Small intestine (tissue), 7 donors: ENCODE measurements around the gene CIBAR2. TPM values are rescaled to one million over a fixed set of nuclear protein-coding genes. Genes with fewer than 3 reads are reported as not detected.

Experiments
- DNase-seq, 2 donors: peaks; one replicate each; pipeline versions ENCODE4 v3.0.0 to v3.0.0-alpha.2; 2013
- FAIRE-seq: peaks from 2 replicates; lab custom pipeline; 2012; peaks lifted over from hg19 to GRCh38; lab: Jason Lieb, UNC
- H3K27ac ChIP-seq, 3 donors: one replicate each; pipeline ENCODE4 v1.5.1; 2013; ENCODE audit warnings: low read length in 2 of 3, mild to moderate bottlenecking in 2 of 3, control low read depth in 1 of 3, inconsistent platforms in 1 of 3, low read depth in 1 of 3, moderate library complexity in 1 of 3
- H3K27me3 ChIP-seq, 3 donors: one replicate each; pipeline ENCODE4 v1.6.1; 2013; ENCODE audit warnings: low read length in 3 of 3, inconsistent platforms in 1 of 3; ENCODE audit not compliant: control insufficient read depth in 3 of 3, insufficient read depth in 3 of 3
- H3K36me3 ChIP-seq, 3 donors: one replicate each; pipeline ENCODE4 v1.6.1; 2013; ENCODE audit warnings: low read length in 3 of 3, inconsistent platforms in 1 of 3, low read depth in 1 of 3, mild to moderate bottlenecking in 1 of 3, moderate library complexity in 1 of 3; ENCODE audit not compliant: control insufficient read depth in 3 of 3, insufficient read depth in 2 of 3
- H3K4me1 ChIP-seq, 3 donors: one replicate each; pipeline ENCODE4 v1.6.1; 2013; ENCODE audit warnings: low read length in 2 of 3, inconsistent platforms in 1 of 3, low read depth in 1 of 3, mild to moderate bottlenecking in 1 of 3, moderate library complexity in 1 of 3; ENCODE audit not compliant: control insufficient read depth in 3 of 3, insufficient read depth in 2 of 3
- H3K4me3 ChIP-seq, 3 donors: one replicate each; pipeline ENCODE4 v1.5.1; 2013; ENCODE audit warnings: low read length in 3 of 3, control low read depth in 1 of 3, inconsistent platforms in 1 of 3, low read depth in 1 of 3, mild to moderate bottlenecking in 1 of 3, moderate library complexity in 1 of 3
- H3K9me3 ChIP-seq, 2 donors: one replicate each; pipeline ENCODE4 v1.6.1; 2013; ENCODE audit warnings: low read depth in 1 of 2, low read length in 1 of 2; ENCODE audit not compliant: control insufficient read depth in 2 of 2, insufficient read depth in 1 of 2
- WGBS, 3 donors: extraction: QIAGEN DNeasy Blood & Tissue Kit; methylation state at CpG; one replicate each; pipeline ENCODE4 v1.1.7; 2013; 5-methylcytosine and 5-hydroxymethylcytosine counted together
- polyA plus RNA-seq, 4 donors: library from polyadenylated mRNA; stranded (reverse) in 3 of 4; unstranded in 1 of 4; fragments of 200-250 nt in 3 of 4; fragments of 120-200 nt in 1 of 4; gene quantifications; one replicate each; pipeline versions ENCODE4 v1.2.1 to v1.2.3, GENCODE V29; 2013
- donor health status: healthy with polysubstance abuse.
- donor health status: control.
- donor health status: control.
- donor health status: Bipolar disorder and iron deficiency.
- donor health status: healthy.

CIBAR2 gene
- polyA plus RNA-seq, 4 donors, result 0.04 to 3.0 (median 0.19) TPM; not detected in 1

DNA sequence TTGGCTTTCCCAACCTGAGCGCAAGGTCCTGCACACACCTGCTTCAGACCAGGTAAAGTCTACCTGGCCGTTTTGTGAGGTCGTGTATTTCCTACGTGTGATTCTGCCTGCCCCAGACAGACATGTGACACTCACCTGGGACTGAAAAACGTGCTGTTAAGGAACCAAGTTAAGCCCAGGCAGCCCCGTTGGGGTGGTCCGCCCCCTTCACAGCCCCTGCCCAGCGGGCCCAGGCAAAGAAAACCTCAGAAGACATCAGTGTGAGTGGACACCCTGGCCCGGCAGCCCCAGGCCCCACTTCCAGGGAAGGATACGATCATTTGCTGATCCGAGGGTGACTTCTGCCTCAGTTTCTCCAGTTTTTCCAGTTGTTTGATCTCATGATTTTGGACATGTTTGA, 4.7 kb downstream of the CIBAR2 start:
- H3K9me3 ChIP-seq, result no peaks in the 10 kb centered on the region
- WGBS, 3 donors, result 72 to 80% (median 79%) methylated on average over 11 of the region's 11 CpGs

DNA sequence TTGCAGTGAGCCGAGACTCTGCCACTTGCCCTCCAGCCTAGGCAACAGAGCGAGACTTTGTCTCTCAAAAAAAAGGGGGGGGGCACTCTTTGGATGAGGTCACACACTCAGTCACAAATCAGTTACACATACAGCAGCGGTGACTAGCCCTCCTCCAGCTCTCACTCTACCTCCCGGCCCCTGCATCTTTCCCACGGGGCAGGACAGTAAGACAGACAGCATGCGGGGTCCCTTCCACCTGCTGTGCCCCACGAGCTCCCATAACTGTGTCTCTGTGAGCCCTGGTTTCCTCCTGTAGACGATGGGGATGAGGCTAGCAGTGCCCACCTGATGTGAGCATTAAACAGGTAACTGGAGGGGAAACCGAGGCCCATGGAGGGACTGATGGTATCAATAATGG, 5.2 kb downstream of the CIBAR2 start:
- H3K4me3 ChIP-seq, result no peak overlapping the region
- H3K27ac ChIP-seq, result no peak overlapping the region
- peaks cover 0 to 3% (median 0%) of the 10 kb centered on the region in 3 donors for H3K27me3 ChIP-seq
- H3K4me1 ChIP-seq, result no peaks in the 10 kb centered on the region
- no peaks in the 10 kb centered on the region for H3K9me3 ChIP-seq
- 80 to 87% (median 84%) methylated on average over 9 of the region's 9 CpGs for WGBS, 3 donors
- FAIRE-seq, result no peak
- DNase-seq, result no peak
- H3K36me3 ChIP-seq, result no peaks in the 10 kb centered on the region

More for the DNA sequence above, 4.7 kb downstream of the CIBAR2 start:
- Histone ChIP-seq H3K4me3 (no peak overlapping the region), H3K36me3 (no peaks in the 10 kb centered on the region), H3K4me1 (no peaks in the 10 kb centered on the region), H3K27ac (no peak overlapping the region), H3K27me3 (peaks cover 0 to 3% (median 0%) of the 10 kb centered on the region in 3 donors)
- DNase-seq (no peak), FAIRE-seq (no peak)

DNA sequence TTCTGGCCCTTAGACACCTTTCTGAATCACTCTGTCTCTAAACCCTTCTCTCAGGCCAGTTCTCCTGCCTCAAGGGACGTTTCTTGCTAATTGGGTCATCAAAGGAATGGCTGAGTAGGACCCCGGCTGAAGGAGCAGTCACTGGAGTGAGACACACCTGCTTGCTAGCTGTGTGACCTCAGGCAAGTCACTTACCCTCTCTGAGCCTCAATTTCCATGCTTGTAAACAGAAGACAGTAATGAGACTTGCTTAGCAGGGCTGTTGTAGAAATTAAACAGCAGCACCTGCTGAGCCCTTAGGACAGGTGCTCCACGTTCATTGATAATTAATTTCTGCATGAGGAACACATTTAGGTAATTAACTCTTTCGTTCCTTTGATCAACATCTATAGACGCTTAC, 6.8 kb downstream of the CIBAR2 start:
- no peak for DNase-seq
- WGBS, 3 donors, result 47 to 72% (median 56%) methylated on average over 5 of the region's 5 CpGs
- Histone ChIP-seq H3K36me3 (no peaks in the 10 kb centered on the region), H3K9me3 (no peaks in the 10 kb centered on the region), H3K4me1 (no peaks in the 10 kb centered on the region), H3K27ac (no peak overlapping the region), H3K27me3 (peaks cover 0 to 3% (median 0%) of the 10 kb centered on the region in 3 donors), H3K4me3 (no peak overlapping the region)
- no peak for FAIRE-seq

DNA sequence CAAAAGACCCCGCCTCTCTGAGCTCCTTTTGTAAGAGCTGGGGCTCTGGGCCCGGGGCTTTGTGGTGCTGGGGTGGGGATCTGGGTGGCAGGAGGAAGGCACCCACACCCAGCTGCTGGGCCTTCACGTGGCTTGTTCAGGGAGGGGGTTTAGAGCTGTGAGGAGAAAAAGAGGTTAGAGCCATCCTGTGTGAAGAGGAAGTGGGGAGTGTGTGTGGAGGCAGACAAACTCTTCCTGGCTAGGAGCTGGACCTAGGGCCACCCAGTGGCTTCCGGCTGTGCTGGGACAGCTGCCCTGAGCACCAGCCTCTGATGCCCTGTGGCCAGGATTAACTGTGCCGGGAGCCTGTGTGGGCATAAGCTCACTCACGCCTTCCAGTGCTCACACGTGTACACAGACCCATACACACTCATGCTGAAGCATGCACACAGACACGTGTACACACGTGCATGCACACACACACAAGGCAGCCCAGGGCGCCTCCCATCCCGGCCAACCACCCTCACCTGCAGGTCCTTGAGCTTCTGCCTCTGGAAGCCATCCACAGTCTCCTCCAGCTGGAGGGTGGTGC, 7.4 kb downstream of the CIBAR2 start:
- no peaks in the 10 kb centered on the region for H3K9me3 ChIP-seq
- peak in 1 of 2 donors; percentile 53 for DNase-seq
- H3K27ac ChIP-seq, result no peak overlapping the region
- no peaks in the 10 kb centered on the region for H3K4me1 ChIP-seq
- 41 to 64% (median 46%) methylated on average over 11 of the region's 11 CpGs for WGBS, 3 donors
- H3K27me3 ChIP-seq, result peaks cover 0 to 3% (median 0%) of the 10 kb centered on the region in 3 donors
- H3K36me3 ChIP-seq, result no peaks in the 10 kb centered on the region
- FAIRE-seq, result no peak
- no peak overlapping the region for H3K4me3 ChIP-seq

DNA sequence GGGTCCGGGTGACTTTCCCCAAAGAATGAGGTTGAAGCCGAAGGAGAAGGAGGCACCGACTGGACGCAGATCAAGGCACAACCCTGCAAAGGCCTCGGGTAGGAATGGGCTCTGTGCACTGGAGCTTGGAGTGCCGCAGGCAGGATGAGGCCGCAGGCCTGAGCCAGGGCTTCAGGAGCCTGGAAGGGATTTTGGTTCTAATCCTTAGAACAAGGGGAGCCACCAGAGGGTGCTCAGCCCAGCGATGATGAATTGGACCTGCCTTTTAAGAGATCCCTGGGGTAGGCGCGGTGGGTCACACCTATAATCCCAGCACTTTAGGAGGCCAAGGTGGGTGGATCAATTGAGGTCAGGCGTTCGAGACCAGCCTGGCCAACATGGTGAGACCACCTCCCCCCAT, 8.1 kb downstream of the CIBAR2 start:
- FAIRE-seq, result no peak
- Histone ChIP-seq H3K36me3 (no peaks in the 10 kb centered on the region), H3K9me3 (no peaks in the 10 kb centered on the region), H3K27ac (no peak overlapping the region), H3K27me3 (peaks cover 0 to 3% (median 0%) of the 10 kb centered on the region in 3 donors), H3K4me3 (no peak overlapping the region), H3K4me1 (no peaks in the 10 kb centered on the region)
- 88 to 93% (median 93%) methylated on average over 12 of the region's 12 CpGs for WGBS, 3 donors
- DNase-seq, result no peak

DNA sequence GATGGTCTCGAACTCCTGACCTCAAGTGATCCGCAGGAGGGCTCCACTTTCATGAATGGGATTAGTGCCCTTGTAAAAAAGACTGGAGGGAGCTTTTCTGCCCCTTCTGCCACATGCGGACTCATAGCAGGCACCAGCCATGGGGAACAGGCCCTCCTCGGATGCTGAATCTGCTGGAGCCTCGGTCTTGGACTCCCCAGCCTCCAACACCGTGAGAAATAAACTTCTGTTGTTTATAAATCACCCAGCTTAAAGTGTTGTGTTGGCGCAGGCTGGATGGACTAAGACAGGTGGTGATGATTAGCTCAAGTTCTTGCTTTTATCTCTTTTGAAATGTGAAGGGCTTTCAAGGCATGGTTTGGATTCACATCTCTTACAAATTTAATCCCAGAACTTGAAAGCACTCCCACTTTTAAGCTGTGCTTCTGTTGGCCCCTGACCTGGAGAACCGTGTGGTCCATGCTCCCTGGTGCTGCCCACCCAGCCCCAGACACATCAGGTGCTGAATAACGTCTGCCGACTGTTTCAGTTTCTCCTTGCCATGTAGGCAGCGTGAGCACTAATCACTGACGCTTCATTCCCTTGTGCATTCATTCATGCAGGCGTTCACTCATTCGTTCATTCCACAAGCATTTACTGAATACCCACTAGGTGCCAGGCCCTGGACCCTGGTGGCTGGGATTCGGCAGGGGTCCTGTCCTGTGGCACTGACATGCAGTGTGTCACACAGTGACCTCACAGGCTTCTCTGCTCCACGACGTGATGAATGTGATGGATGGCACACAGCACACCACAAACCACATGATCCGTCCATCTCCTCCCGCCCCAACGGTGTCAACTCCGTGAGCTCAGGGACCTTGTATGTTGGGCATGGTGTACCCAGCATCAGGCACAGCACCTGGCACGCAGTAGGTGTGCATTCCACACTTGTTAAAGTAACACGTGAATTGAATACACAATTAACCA, 8.9 kb downstream of the CIBAR2 start:
- Histone ChIP-seq H3K4me1 (no peaks in the 10 kb centered on the region), H3K9me3 (no peaks in the 10 kb centered on the region), H3K36me3 (no peaks in the 10 kb centered on the region), H3K4me3 (no peak overlapping the region), H3K27ac (no peak overlapping the region), H3K27me3 (peaks cover 0 to 3% (median 0%) of the 10 kb centered on the region in 3 donors)
- DNase-seq (no peak), FAIRE-seq (no peak)
- WGBS, 3 donors, result 85 to 87% (median 86%) methylated on average over 23 of the region's 23 CpGs

DNA sequence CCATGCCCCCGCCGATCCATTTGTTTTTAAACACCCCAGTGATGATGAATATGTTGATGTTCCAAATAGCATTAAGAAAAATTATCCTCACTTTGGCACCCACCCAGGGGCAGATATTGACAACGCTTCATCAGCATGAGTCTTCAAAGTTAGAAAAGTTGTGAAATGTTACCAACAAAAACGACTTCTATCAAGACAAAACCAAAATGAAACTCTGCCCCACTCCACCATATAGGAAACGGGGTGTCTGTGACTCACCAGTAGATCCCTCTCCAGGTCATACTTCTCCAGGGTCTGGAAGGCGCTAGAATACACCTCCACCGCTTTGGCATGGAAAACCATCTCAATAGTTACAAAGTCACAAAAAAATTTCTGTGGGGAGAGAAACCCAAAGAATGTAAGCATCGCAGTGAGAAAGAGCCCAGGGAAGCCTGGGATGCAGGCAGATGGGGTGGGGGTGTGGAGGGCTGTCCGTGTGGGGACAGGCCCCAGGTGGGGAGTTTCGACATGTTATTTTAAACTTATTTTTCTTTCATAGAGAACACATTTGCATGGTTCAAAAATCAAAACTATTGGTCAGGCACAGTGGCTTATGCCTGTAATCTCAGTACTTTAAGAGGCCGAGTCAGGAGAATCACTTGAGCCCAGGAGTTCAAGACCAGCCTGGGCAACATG, 10.2 kb downstream of the CIBAR2 start:
- no peak for DNase-seq
- H3K36me3 ChIP-seq, result no peaks in the 10 kb centered on the region
- no peak overlapping the region for H3K27ac ChIP-seq
- H3K4me3 ChIP-seq, result no peak overlapping the region
- no peaks in the 10 kb centered on the region for H3K4me1 ChIP-seq
- H3K27me3 ChIP-seq, result peaks cover 0 to 6% (median 0%) of the 10 kb centered on the region in 3 donors
- FAIRE-seq, result no peak
- 78 to 83% (median 82%) methylated on average over 11 of the region's 11 CpGs for WGBS, 3 donors
- no peaks in the 10 kb centered on the region for H3K9me3 ChIP-seq

DNA sequence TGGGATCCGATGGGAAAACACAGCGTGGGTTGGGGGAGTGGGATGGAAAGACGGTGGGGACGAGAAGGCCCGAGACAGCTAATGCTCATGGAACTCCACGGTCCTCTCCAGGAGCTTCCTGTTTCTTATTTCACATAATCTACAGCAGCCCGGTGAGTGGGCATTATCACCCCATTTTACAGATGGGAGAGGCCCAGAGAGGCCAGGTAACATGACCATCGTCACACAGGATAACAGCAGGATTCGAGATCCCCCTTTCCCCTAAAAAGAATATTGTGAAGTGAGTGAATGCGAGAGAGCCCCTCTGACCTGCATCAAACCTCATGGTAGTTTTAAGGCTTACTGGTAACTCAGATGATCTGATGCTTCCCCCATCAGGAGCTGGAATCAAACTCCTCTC, 12.0 kb downstream of the CIBAR2 start:
- FAIRE-seq (no peak), DNase-seq (no peak)
- no peaks in the 10 kb centered on the region for H3K9me3 ChIP-seq
- H3K27me3 ChIP-seq, result peaks cover 0 to 6% (median 3%) of the 10 kb centered on the region in 3 donors
- no peaks in the 10 kb centered on the region for H3K36me3 ChIP-seq
- H3K4me1 ChIP-seq, result no peaks in the 10 kb centered on the region
- H3K27ac ChIP-seq, result no peak overlapping the region
- 89 to 91% (median 91%) methylated on average over 10 of the region's 10 CpGs for WGBS, 3 donors
- no peak overlapping the region for H3K4me3 ChIP-seq
